Trophoblast cell (in vitro differentiated cells and primary cell): ENCODE measurements around the gene CRTAP.
A peak's percentile ranks its signal among the peaks of the same experiment; 100 is the strongest.

Experiments used
- DNase-seq, 2 donors: peaks; one replicate each; pipeline ENCODE4 v3.0.0-alpha.2; 2016
- H2AFZ ChIP-seq: 2 replicates; pipeline ENCODE4 v1.6.1; 2013; ENCODE audit warnings: low read length, moderate library complexity, mild to moderate bottlenecking; ENCODE audit not compliant: insufficient read depth, poor library complexity
- H2AK5ac ChIP-seq: 2 replicates; pipeline ENCODE4 v1.6.1; 2013; ENCODE audit warnings: mild to moderate bottlenecking, low read length
- H2BK120ac ChIP-seq: 2 replicates; pipeline ENCODE4 v1.6.1; 2013; ENCODE audit warnings: low read length, mild to moderate bottlenecking, moderate library complexity; ENCODE audit not compliant: insufficient read depth, poor library complexity
- H2BK12ac ChIP-seq: 2 replicates; pipeline ENCODE4 v1.6.1; 2013; ENCODE audit warnings: mild to moderate bottlenecking, low read length, moderate library complexity
- H2BK5ac ChIP-seq: 2 replicates; pipeline ENCODE4 v1.6.1; 2013; ENCODE audit warnings: low read length, low read depth, moderate library complexity, mild to moderate bottlenecking; ENCODE audit not compliant: poor library complexity
- H3K14ac ChIP-seq: 2 replicates; pipeline ENCODE4 v1.6.1; 2013; ENCODE audit warnings: mild to moderate bottlenecking, low read length
- H3K18ac ChIP-seq: 2 replicates; pipeline ENCODE4 v1.6.1; 2013; ENCODE audit warnings: mild to moderate bottlenecking, low read length
- H3K23ac ChIP-seq: 2 replicates; pipeline ENCODE4 v1.6.1; 2013; ENCODE audit warnings: low read length
- H3K27ac ChIP-seq: 2 replicates; pipeline ENCODE4 v1.5.1; 2013; ENCODE audit warnings: low read depth, mild to moderate bottlenecking, inconsistent platforms, low read length, moderate library complexity
- H3K27me3 ChIP-seq: 2 replicates; pipeline ENCODE4 v1.6.1; 2013; ENCODE audit warnings: inconsistent platforms, mild to moderate bottlenecking, low read length, moderate library complexity; ENCODE audit not compliant: insufficient read depth
- H3K36me3 ChIP-seq, 2 experiments: 1 replicate in 1 of 2; 2 replicates in 1 of 2; pipeline ENCODE4 v1.6.1; 2013; ENCODE audit warnings: low read length in 2 of 2, mild to moderate bottlenecking in 2 of 2, moderate library complexity in 1 of 2; ENCODE audit not compliant: insufficient read depth in 2 of 2, control insufficient read depth in 1 of 2
- H3K4ac ChIP-seq: 2 replicates; pipeline ENCODE4 v1.6.1; 2013; ENCODE audit warnings: low read depth, mild to moderate bottlenecking, low read length, moderate library complexity
- H3K4me1 ChIP-seq, 2 experiments: 1 replicate in 1 of 2; 2 replicates in 1 of 2; pipeline ENCODE4 v1.6.1; 2013; ENCODE audit warnings: low read length in 2 of 2, mild to moderate bottlenecking in 2 of 2, moderate library complexity in 1 of 2; ENCODE audit not compliant: insufficient read depth in 2 of 2, control insufficient read depth in 1 of 2
- H3K4me2 ChIP-seq: 2 replicates; pipeline ENCODE4 v1.6.1; 2013; ENCODE audit warnings: inconsistent platforms, mild to moderate bottlenecking, low read length, moderate library complexity
- H3K4me3 ChIP-seq: 2 replicates; pipeline ENCODE4 v1.5.1; 2013; ENCODE audit warnings: mild to moderate bottlenecking, low read depth, low read length, inconsistent platforms
- H3K79me1 ChIP-seq: one replicate; pipeline ENCODE4 v1.6.1; 2013; ENCODE audit warnings: low read length
- H3K79me2 ChIP-seq: 2 replicates; pipeline ENCODE4 v1.6.1; 2013; ENCODE audit warnings: low read length, mild to moderate bottlenecking; ENCODE audit not compliant: control insufficient read depth, insufficient read depth, poor library complexity
- H3K9ac ChIP-seq: 2 replicates; pipeline ENCODE4 v1.6.1; 2013; ENCODE audit warnings: mild to moderate bottlenecking, low read length
- H3K9me3 ChIP-seq: 2 replicates; pipeline ENCODE4 v1.6.1; 2013; ENCODE audit warnings: low read depth, mild to moderate bottlenecking, control low read depth, inconsistent platforms, low read length; ENCODE audit not compliant: insufficient read depth
- H4K12ac ChIP-seq: 2 replicates; pipeline ENCODE4 v1.6.1; 2013; ENCODE audit warnings: low read depth, mild to moderate bottlenecking, low read length, moderate library complexity
- H4K8ac ChIP-seq: 2 replicates; pipeline ENCODE4 v1.6.1; 2013; ENCODE audit warnings: low read depth, mild to moderate bottlenecking, low read length, moderate library complexity
- H4K91ac ChIP-seq: one replicate; pipeline ENCODE4 v1.6.1; 2013; ENCODE audit warnings: low read depth, mild to moderate bottlenecking, low read length, moderate library complexity
- WGBS: extraction: QIAGEN DNeasy Blood & Tissue Kit; methylation state at CpG from one replicate; pipeline ENCODE4 v1.1.7; 2013; ENCODE audit warnings: missing lambda C conversion rate; ENCODE audit not compliant: insufficient read length, insufficient coverage; ENCODE audit errors: extremely low coverage; 5-methylcytosine and 5-hydroxymethylcytosine counted together

The CRTAP gene

DNA sequence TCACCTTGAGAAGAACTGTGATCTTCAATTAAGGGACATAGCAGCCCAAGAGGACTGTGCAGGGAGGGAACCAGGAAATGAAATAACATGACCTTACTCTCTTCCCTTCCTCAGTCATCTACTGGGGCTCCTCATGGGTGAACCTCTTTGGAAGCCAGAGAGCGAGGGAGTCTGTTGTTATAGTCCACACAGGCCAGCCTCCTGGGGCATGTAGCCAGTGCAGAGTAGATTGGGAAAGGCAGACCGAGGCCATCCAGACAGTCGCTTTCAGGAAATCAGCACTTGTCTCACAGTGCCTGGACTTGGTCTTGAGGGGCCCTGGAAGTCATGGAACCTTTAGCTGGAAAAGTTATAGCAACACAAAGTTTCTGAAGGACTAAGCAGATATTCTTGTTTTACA lies 6.1 kb downstream of the CRTAP start:
- no peak overlapping the region for H2BK120ac ChIP-seq
- DNase-seq, result no peak
- no peaks in the 10 kb centered on the region for H3K79me1 ChIP-seq
- no peak overlapping the region for H2BK5ac ChIP-seq
- no peak overlapping the region for H2AFZ ChIP-seq
- H2BK12ac ChIP-seq, result no peak overlapping the region
- H3K79me2 ChIP-seq, result peaks cover 2% of the 10 kb centered on the region
- no peak overlapping the region for H4K91ac ChIP-seq
- WGBS, result no CpG with 5 or more reads among the region's 3 CpGs
- H3K14ac ChIP-seq, result no peak overlapping the region
- no peak overlapping the region for H2AK5ac ChIP-seq
- no peak overlapping the region for H3K27ac ChIP-seq
- H3K18ac ChIP-seq, result no peak overlapping the region
- H3K9ac ChIP-seq, result no peak overlapping the region
- H4K12ac ChIP-seq, result no peak overlapping the region
- peaks cover 4 to 8% of the 10 kb centered on the region in 2 experiments for H3K4me1 ChIP-seq
- H3K36me3 ChIP-seq, result peaks cover 8 to 14% of the 10 kb centered on the region in 2 experiments
- no peaks in the 10 kb centered on the region for H3K9me3 ChIP-seq
- peak overlapping the region; percentile 25 for H3K23ac ChIP-seq
- H3K4ac ChIP-seq, result no peak overlapping the region
- H3K4me3 ChIP-seq, result no peak overlapping the region
- no peak overlapping the region for H3K4me2 ChIP-seq
- H3K27me3 ChIP-seq, result no peaks in the 10 kb centered on the region
- no peak overlapping the region for H4K8ac ChIP-seq

DNA sequence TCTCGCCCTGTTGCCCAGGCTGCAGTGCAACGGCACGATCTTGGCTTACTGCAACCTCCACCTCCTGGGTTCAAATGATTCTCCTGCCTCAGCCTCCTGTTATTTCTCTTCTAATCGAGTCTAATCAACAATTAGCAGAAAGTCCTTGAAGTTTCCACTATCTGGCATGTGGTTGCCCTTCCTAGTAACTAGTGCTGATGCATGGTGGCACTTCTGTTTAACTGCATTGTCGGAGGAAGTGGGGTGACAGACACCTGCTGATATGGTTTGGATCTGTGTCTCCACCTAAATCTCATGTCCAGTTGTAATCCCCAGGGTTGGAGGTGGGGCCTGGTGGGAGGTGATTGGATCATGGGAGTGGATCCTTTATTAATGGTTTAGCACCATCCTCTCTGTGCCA lies 9.2 kb downstream of the CRTAP start:
- DNase-seq, result no peak
- no peak overlapping the region for H4K8ac ChIP-seq
- no peak overlapping the region for H3K14ac ChIP-seq
- no peaks in the 10 kb centered on the region for H3K79me1 ChIP-seq
- H3K79me2 ChIP-seq, result no peaks in the 10 kb centered on the region
- H2AFZ ChIP-seq, result no peak overlapping the region
- H3K9ac ChIP-seq, result no peak overlapping the region
- H3K9me3 ChIP-seq, result no peaks in the 10 kb centered on the region
- H3K36me3 ChIP-seq, result peaks cover 10 to 14% of the 10 kb centered on the region in 2 experiments
- no peak overlapping the region for H3K18ac ChIP-seq
- no peak overlapping the region for H3K4me3 ChIP-seq
- no peak overlapping the region for H3K4me2 ChIP-seq
- no peak overlapping the region for H3K27ac ChIP-seq
- H3K4ac ChIP-seq, result no peak overlapping the region
- no peak overlapping the region for H2BK120ac ChIP-seq
- H3K4me1 ChIP-seq, result peaks cover 1 to 4% of the 10 kb centered on the region in 2 experiments
- no CpG with 5 or more reads among the region's 5 CpGs for WGBS
- no peak overlapping the region for H4K12ac ChIP-seq
- no peak overlapping the region for H2BK5ac ChIP-seq
- no peak overlapping the region for H4K91ac ChIP-seq
- no peaks in the 10 kb centered on the region for H3K27me3 ChIP-seq
- no peak overlapping the region for H2AK5ac ChIP-seq
- no peak overlapping the region for H2BK12ac ChIP-seq
- no peak overlapping the region for H3K23ac ChIP-seq

GRCh38 chr3:33124638-33125037 lies 10.8 kb downstream of the CRTAP start:
- Histone ChIP-seq H3K79me2 (no peaks in the 10 kb centered on the region), H2AFZ (no peak overlapping the region), H2BK120ac (no peak overlapping the region), H3K79me1 (no peaks in the 10 kb centered on the region), H3K4me2 (no peak overlapping the region), H3K4ac (no peak overlapping the region), H3K27me3 (no peaks in the 10 kb centered on the region), H3K9me3 (no peaks in the 10 kb centered on the region), H3K18ac (no peak overlapping the region), H3K23ac (no peak overlapping the region), H3K27ac (no peak overlapping the region), H3K4me1 (peaks cover 1 to 4% of the 10 kb centered on the region in 2 experiments), H3K36me3 (peaks cover 10 to 11% of the 10 kb centered on the region in 2 experiments), H2BK5ac (no peak overlapping the region), H4K12ac (no peak overlapping the region), H3K9ac (no peak overlapping the region), H3K14ac (no peak overlapping the region), H4K8ac (no peak overlapping the region), H2AK5ac (no peak overlapping the region), H2BK12ac (no peak overlapping the region), H3K4me3 (no peak overlapping the region), H4K91ac (no peak overlapping the region)
- no CpG with 5 or more reads among the region's 1 CpG for WGBS
- peak; percentile 21 to 73 for DNase-seq

GRCh38 chr3:33125840-33126239 lies 12.0 kb downstream of the CRTAP start:
- no peak overlapping the region for H3K27ac ChIP-seq
- H4K8ac ChIP-seq, result no peak overlapping the region
- no peak overlapping the region for H3K18ac ChIP-seq
- DNase-seq, result no peak
- no peaks in the 10 kb centered on the region for H3K79me1 ChIP-seq
- no peak overlapping the region for H3K4me2 ChIP-seq
- H3K79me2 ChIP-seq, result no peaks in the 10 kb centered on the region
- H3K4me1 ChIP-seq, result peaks cover 1 to 4% of the 10 kb centered on the region in 2 experiments
- WGBS, result no CpG with 5 or more reads among the region's 3 CpGs
- H3K14ac ChIP-seq, result no peak overlapping the region
- H3K9ac ChIP-seq, result no peak overlapping the region
- no peak overlapping the region for H2AK5ac ChIP-seq
- no peak overlapping the region for H3K23ac ChIP-seq
- no peaks in the 10 kb centered on the region for H3K27me3 ChIP-seq
- H2BK120ac ChIP-seq, result no peak overlapping the region
- H2AFZ ChIP-seq, result no peak overlapping the region
- no peak overlapping the region for H3K4ac ChIP-seq
- no peaks in the 10 kb centered on the region for H3K9me3 ChIP-seq
- H2BK12ac ChIP-seq, result no peak overlapping the region
- H4K12ac ChIP-seq, result no peak overlapping the region
- H4K91ac ChIP-seq, result no peak overlapping the region
- peaks cover 11 to 13% of the 10 kb centered on the region in 2 experiments for H3K36me3 ChIP-seq
- no peak overlapping the region for H3K4me3 ChIP-seq
- no peak overlapping the region for H2BK5ac ChIP-seq
